Stimulated activated CD4-positive, alpha-beta T cell treated with anti-CD3 and anti-CD28 coated beads, Interleukin-12 subunit alpha, Interleukin-12 subunit beta, amount 100 ng/mL, for 24 hours (primary cell): ENCODE measurements around the gene FAM131C.
"Not testable (repeated sequence)": the region's sequence is repeated elsewhere in the genome, so short reads cannot be mapped to it uniquely, and the experiment has no call there.

Experiments
- DNase-seq, 2 experiments: peaks; one replicate each; pipeline ENCODE4 v3.0.0-alpha.2; 2020; ENCODE audit warnings: low read depth in 2 of 2

Gene FAM131C

DNA sequence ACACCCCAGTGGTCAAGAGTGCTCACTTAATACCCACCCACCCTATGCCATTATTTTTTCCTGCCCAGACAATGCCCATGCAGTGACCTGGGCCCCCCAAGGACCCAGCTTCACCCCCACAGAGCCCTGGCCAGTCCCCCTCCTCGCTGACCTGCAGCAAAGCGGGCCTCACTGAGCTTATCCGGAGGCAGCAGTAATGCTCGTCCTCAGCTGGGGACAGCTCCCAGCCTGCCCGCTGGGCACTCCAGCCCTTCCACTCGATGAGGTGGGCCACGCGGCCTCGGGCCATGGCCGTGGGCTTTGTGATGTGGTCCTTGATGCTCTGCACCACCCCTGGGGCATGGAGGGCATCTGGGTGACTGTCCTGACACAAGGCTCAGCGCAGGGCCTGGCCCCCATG, 37.0 kb downstream of the FAM131C start:
- DNase-seq, result not testable (repeated sequence)

DNA sequence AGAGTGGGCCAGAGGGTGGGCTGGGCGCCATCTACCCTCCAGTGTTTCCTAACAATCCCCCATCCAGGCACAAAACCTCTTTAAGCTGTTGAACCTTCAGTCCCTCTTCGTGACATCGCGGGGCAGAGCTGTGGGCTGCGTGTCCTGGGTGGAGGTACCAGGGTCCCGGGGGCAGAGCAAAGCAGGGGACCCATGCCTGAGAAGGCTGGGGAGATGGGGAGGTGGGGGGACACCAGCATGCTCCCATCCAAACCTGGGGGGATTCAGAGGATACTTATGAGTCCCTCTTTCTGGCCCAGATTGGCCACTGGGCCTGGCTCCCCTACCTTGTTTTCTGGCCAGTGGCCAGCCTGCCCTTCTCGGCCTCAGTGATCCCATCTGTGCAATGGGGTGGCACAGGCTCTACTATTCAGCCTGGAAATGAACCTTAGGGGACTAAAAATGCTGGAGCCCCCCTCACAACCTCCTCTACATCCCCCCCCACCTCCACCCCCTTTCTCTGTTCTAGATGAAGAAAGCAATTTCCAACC, 40.3 kb downstream of the FAM131C start:
- DNase-seq, result not testable (repeated sequence)

GRCh38 chr1:16032388-16033102, 40.9 kb downstream of the FAM131C start:
- DNase-seq, result peak in 1 of 2 experiments; percentile 61

DNA sequence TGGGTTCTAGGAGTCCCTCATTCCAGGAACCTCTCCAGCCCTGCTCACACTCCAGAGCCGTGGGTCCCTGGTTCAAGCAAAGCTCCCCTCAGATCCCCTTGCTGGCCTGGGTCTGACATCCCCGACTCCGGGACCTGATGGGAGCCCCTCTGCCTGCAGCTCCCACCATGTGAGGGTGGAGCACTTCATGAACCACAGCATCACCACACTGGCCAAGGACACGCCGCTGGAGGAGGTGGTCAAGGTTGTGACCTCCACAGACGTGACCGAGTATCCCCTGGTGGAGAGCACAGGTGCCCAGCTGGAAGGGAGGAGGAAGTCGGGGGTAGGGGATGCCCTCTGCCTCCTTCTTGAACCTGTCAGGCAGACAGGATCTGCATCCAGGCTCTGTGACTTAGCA, 41.9 kb downstream of the FAM131C start:
- DNase-seq, result no peak

GRCh38 chr1:16029288-16029687, 44.2 kb downstream of the FAM131C start:
- DNase-seq, result no peak

DNA sequence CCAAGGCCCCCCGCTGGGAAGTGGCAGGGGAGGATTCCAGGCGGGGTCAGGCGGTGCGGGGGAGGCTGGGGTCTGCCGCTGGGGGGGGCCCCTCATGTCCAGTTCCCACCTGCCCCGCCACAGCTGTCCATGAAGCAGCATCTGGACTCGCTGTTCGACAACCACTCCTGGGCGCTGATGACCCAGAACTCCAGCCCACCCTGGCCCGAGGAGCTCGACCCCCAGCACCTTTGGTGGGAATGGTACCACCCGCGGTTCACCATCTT, 44.5 kb downstream of the FAM131C start:
- not testable (repeated sequence) for DNase-seq

DNA sequence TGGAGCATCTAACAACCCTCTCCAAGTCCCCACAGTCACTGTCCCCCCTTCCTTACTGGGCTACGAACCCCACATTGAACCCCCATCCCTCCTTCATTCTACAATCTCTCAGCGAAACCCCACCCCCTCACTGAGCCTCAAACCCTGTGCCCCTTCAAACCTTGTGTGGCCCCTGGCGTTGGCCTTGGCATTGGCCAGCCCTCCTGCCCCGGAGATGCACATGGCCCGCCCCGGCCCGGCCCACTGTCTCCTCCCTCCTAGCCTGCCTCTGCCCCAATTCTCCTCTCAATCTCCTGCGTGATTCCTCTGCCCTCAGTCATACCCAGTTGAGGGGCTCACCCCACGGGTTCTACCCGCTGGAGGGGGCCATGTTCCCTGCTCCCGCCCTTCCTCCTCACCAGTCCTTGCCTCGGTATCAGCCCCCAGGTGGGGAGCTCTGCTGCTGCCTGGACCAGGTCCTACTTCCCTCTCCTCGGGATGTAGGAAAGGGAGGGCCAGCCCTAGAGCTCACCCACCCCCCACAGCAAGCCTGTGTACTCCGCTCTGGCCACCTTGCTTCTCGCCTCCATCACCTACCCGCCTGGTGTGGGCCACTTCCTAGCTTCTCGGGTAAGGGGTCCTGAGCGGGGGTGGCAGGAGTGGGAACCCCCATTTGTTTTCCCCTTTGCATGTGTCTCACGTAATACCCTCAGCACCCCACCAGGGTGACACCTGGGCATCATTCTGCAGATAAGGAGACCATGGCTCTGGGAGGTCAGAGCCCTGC, 45.0 kb downstream of the FAM131C start:
- no peak for DNase-seq

- peak in 1 of 2 experiments; percentile 17 for DNase-seq
Observed at GRCh38 chr1:16026723-16027484, 46.5 kb downstream of the FAM131C start.

DNA sequence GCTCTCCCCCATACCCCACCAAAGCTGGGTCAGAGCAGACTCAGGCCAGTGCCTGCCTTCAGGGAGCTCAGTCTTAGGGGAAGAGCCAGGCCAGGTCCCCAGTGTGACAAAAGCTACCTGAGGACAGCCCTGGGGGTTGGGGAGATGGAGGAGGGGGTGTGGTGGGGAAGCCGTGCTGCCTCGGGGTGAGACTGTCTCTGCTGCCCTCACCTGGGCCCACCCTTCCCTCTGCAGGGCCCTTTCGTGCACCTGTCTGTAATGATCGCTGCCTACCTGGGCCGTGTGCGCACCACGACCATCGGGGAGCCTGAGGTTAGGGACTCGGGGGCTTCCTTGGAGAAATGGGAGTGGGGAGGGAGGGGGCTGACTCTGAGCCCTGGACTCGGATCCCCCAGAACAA, 47.1 kb downstream of the FAM131C start:
- not testable (repeated sequence) for DNase-seq

DNA sequence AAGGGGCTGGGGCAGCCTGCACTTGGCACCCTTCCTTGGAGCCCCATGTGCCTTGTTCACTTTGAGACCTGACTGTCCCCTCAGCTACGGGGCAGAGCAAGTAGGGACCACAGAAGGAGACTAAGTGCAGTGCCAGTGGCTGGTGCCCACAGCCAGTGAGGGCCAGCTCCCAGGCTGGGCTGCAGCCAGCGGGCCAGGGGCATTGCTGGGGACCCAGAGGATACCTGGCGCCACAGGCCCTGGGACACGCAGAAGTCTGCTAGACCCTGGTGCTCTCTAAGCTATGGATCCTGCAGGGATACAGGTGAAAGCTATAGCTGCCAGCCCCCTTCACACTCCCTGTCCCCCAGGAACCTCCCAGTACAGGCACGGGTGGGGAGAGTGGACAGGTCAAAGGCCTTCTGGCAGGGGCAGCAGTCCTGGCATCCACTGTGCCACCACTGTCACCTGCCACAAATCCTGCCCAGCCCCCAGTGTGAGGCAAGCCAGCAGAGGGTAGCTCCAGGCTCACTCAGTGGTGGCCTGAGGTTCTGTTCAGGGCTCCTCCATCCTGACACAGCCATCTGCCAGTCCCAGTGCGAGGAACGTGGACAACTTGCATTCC, 50.3 kb downstream of the FAM131C start:
- DNase-seq, result no peak

- no peak for DNase-seq
Observed at GRCh38 chr1:16022393-16022792, 51.1 kb downstream of the FAM131C start.

DNA sequence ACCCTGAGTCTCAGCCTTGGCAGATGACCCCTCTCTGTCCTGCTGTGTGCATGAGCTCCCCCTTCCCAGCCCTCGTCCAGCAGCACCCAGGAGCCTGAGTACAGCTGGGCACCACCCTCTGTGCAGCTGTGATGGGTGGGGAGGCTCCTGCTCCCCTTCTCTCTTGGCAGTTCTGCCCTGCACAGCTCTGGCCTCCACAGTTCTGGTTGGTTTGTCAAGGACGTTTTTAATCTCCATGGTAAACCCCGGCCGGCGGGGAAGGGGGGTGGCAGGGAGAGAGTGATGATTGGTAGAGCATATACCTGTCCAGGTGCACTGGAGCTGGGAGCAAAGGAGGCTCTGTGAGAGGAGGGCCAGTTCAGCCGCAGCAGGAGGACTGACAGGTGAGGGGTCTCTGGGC, 51.8 kb downstream of the FAM131C start, which contains the start of gene CLCNKA:
TSS of gene CLCNKA (plus strand) at position 356 of the 400 bp plus-strand sequence. CDS start 584 bp downstream, outside the sequence.
- no peak for DNase-seq

DNA sequence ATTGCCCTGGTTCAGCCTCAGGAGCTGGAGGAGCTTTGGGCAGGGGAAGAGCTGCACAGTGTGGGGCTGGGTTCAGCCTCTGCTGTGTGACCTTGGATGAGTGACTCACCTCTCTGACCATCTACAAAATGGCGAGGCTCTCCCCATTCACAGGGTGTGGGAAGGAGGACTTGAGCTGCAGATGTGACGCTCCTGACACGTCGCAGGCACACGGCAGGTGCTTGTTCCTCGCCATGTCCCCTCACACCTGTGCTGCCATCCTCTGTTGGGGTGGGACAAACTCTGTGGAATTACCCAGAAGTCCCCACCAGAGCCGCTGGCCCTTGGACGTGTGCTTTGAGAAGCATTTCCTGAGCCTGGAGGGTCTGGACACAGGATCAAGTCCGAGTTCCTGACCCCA, 52.6 kb downstream of the FAM131C start:
- DNase-seq, result not testable (repeated sequence)

DNA sequence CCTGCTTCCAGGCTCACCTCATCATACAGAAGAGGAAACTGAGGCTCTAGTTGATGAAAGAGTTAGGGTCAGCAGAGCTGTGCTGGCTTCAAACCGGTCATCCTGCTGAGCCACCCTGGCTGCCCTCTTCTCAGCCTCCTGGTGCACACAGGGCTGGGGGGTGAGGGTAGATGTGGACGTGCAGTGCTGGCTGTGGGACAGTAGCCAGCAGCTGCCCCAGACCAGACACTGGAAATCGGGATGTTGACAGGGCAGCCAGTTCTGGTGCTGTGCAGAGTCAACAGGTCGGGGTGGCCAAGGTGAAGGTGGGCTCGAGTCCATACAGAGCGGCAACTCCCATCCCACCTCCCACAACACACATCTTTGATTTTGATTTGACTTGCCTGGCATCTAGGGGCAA, 53.1 kb downstream of the FAM131C start:
- no peak for DNase-seq

GRCh38 chr1:16019644-16020277, 53.7 kb downstream of the FAM131C start:
- DNase-seq, result no peak

- DNase-seq, result no peak
Observed at GRCh38 chr1:16018749-16019643, 54.5 kb downstream of the FAM131C start.

DNA sequence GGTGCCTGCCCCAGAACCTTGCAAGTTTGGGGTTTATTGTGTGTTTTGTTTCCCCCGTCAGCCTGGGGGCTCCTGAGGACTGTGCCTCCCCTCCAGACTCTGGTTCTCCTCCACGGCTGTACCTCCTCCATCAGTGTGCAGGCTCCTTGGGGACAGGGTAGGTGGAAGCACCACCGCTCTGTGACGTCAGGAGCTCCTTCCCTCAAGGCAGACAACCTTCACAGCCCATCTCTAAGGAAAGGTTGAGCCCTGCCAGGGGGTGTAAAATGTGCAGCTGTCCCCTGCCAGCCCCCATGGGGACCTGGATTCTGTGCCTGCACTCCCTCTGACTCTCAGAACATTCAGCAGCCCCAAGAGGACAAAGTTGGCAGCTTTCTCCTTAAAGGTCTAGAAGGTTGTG, 55.1 kb downstream of the FAM131C start:
- DNase-seq, result no peak

GRCh38 chr1:16017461-16018303, 55.8 kb downstream of the FAM131C start, which contains the start of gene HSPB7:
Gene HSPB7, minus strand, starts transcription at chr1:16018043. Its CDS starts 80 bp downstream, at chr1:16017963.
- DNase-seq, result no peak

GRCh38 chr1:16017076-16017460, 56.4 kb downstream of the FAM131C start:
- DNase-seq, result no peak
